ENCODE measurements around the gene MITF.

Gene MITF

DNA sequence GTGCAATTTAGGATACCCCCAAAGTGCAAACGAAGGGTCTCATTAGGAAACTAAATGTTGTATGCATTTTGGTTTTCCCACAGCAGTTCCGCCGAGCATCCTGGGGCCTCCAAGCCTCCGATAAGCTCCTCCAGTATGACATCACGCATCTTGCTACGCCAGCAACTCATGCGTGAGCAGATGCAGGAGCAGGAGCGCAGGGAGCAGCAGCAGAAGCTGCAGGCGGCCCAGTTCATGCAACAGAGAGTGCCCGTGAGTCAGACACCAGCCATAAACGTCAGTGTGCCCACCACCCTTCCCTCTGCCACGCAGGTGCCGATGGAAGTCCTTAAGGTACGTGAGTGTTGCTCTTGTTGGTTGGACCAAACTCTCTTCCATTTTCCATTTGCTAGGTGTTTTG is 139.8 kb downstream of the MITF start:
- no peaks in the 10 kb centered on the region for H3K36me3 ChIP-seq (ENCODE audit: control insufficient read depth, insufficient read depth, low read length)
- no peaks in the 10 kb centered on the region for H3K9me3 ChIP-seq (ENCODE audit: control insufficient read depth, low read length)
- no peak overlapping the region for H3K4me3 ChIP-seq (ENCODE audit: low read length)
- H3K27me3 ChIP-seq (ENCODE audit: control insufficient read depth, insufficient read depth, low read length), result no peaks in the 10 kb centered on the region
- peaks cover 8% of the 10 kb centered on the region for H3K4me1 ChIP-seq (ENCODE audit: control insufficient read depth, insufficient read depth, low read length)
- no peak overlapping the region for H3K9ac ChIP-seq (ENCODE audit: low read length)

DNA sequence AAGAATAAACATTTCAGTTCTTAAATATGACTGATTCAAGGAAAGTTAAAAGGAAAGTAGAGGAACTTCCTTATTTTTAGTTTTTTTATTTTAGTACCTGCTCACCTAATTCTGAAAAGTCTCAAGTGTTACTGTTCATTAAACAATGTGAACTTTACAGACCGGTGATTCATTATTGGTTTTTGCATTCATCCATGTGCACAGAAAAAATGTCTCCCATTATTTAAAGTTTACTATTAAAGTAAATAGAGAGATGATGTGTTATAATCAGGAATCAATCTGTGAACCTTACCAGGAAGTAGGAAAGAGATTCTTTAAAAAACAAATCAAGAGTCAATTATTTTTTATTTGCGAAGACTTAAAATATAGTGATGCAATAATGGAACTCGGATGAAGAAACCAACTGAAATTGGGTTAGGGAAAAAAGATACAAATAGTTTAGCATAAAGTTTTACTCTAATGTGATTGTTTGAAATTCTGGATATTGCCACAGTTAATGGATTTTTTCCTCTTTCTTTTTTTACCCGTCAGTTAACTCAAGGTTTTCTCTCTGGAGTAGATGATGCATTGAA is 140.9 kb downstream of the MITF start:
- Histone ChIP-seq H3K9me3 (ENCODE audit: control insufficient read depth, low read length) (no peaks in the 10 kb centered on the region), H3K4me1 (ENCODE audit: control insufficient read depth, insufficient read depth, low read length) (peaks cover 8% of the 10 kb centered on the region), H3K36me3 (ENCODE audit: control insufficient read depth, insufficient read depth, low read length) (no peaks in the 10 kb centered on the region), H3K27me3 (ENCODE audit: control insufficient read depth, insufficient read depth, low read length) (no peaks in the 10 kb centered on the region), H3K4me3 (ENCODE audit: low read length) (no peak overlapping the region), H3K9ac (ENCODE audit: low read length) (no peak overlapping the region)

DNA sequence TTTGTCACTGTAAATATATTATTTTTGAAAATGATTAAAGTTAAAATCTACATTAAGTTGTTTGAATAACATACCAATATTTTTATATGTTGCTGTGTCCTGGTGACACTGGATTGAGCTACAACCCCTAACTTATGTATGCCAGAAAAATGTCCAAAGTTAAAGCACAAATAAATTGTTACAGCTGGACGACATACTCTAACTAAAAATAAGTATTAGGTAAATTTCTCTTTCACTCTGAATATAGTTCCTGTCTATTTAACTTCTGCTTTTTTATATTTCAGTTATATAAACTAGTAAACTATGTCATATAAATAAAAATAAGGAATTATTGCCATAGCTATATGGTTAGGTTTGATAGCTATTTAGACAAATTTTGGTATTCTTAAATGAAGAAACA is 141.8 kb downstream of the MITF start:
- Histone ChIP-seq H3K27me3 (ENCODE audit: control insufficient read depth, insufficient read depth, low read length) (no peaks in the 10 kb centered on the region), H3K4me3 (ENCODE audit: low read length) (no peak overlapping the region), H3K9me3 (ENCODE audit: control insufficient read depth, low read length) (no peaks in the 10 kb centered on the region), H3K4me1 (ENCODE audit: control insufficient read depth, insufficient read depth, low read length) (peaks cover 8% of the 10 kb centered on the region), H3K9ac (ENCODE audit: low read length) (no peak overlapping the region), H3K36me3 (ENCODE audit: control insufficient read depth, insufficient read depth, low read length) (no peaks in the 10 kb centered on the region)

GRCh38 chr3:69881756-69882428 is 142.6 kb downstream of the MITF start:
- Histone ChIP-seq H3K36me3 (ENCODE audit: control insufficient read depth, insufficient read depth, low read length) (no peaks in the 10 kb centered on the region), H3K27me3 (ENCODE audit: control insufficient read depth, insufficient read depth, low read length) (no peaks in the 10 kb centered on the region), H3K4me3 (ENCODE audit: low read length) (no peak overlapping the region), H3K4me1 (ENCODE audit: control insufficient read depth, insufficient read depth, low read length) (peaks cover 8% of the 10 kb centered on the region), H3K9me3 (ENCODE audit: control insufficient read depth, low read length) (no peaks in the 10 kb centered on the region), H3K9ac (ENCODE audit: low read length) (no peak overlapping the region)

DNA sequence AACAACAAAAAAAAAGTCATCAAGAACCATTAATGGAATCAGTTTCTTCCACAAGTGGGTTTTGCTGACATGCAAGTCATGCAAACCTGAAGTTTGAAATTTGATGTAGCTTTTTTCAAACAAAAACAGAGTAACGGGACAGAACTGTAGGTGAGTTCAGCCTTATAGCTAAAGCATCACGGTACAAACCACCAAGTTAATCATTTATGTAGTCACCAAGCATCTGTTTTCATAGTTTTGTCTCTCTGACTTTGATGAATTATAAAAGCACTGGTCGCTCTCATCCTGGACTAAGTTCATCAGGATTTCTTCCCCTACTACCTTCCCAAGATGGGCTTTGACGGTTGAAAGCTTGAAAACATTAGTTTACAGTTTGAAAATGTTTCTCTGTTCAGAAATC is 143.3 kb downstream of the MITF start:
- no peaks in the 10 kb centered on the region for H3K36me3 ChIP-seq (ENCODE audit: control insufficient read depth, insufficient read depth, low read length)
- no peaks in the 10 kb centered on the region for H3K9me3 ChIP-seq (ENCODE audit: control insufficient read depth, low read length)
- no peaks in the 10 kb centered on the region for H3K27me3 ChIP-seq (ENCODE audit: control insufficient read depth, insufficient read depth, low read length)
- H3K4me1 ChIP-seq (ENCODE audit: control insufficient read depth, insufficient read depth, low read length), result peaks cover 7% of the 10 kb centered on the region
- no peak overlapping the region for H3K4me3 ChIP-seq (ENCODE audit: low read length)
- H3K9ac ChIP-seq (ENCODE audit: low read length), result no peak overlapping the region

DNA sequence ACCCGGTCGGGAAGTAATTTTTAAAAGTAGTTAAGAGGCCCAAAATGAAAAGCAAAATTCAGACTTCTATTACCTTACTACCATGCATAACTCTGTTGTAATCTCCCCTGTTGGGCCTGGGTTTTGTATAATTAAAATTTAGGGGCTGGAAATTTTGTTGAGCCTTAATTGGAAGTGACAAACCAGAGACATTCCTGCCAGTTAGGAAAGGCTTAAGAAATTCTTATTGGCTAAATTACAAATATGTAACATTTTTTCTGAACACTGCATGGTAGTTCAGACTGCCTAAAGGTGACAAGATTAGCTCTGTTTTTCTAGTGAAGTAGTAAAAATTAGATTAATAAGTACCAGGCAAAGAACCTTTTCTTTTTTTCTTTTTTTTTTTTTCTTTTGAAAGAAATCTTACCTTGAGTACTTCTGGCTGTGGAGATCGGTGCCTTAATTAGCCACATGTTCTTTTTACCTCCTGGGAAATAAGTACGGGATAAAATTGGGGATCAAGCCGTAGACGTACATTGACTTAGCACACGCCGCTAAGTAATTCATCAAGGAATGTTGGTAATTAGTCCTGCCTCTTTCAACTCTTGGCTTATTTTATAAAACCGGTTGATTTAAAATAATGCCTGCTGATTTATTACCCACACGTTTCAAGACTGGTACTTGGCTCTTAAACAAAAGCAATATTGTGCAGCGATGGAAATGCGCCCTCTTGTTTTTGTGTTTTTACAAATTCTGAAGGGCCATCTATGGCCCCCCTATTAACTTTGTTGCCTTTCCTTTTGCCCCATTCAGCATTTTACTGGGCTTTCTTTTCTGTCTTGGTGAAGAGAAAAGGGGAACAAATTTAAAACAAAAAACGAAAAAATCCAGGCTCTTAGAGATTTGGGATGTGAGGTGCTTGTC is 149.0 kb downstream of the MITF start:
- Histone ChIP-seq H3K9me3 (ENCODE audit: control insufficient read depth, low read length) (no peaks in the 10 kb centered on the region), H3K9ac (ENCODE audit: low read length) (no peak overlapping the region), H3K4me1 (ENCODE audit: control insufficient read depth, insufficient read depth, low read length) (peaks cover 15% of the 10 kb centered on the region), H3K36me3 (ENCODE audit: control insufficient read depth, insufficient read depth, low read length) (no peaks in the 10 kb centered on the region), H3K4me3 (ENCODE audit: low read length) (no peak overlapping the region), H3K27me3 (ENCODE audit: control insufficient read depth, insufficient read depth, low read length) (no peaks in the 10 kb centered on the region)

DNA sequence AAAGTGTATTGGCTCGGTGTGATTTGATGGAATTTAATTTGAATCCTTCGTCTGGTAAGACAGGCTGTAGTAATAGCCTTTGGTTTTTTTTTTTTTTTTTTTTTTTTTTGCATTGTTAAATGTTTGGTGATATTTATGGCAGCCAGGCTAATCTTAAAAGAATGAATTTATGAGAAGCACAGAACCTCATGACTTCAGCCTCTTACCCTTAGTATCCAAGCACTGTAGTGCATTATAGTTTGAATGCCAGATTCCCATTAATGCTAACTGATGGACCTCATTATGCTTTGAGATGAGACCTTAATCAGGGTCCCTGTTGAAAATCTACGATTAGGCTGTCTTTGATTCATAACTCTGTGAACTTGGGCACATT is 149.7 kb downstream of the MITF start:
- H3K36me3 ChIP-seq (ENCODE audit: control insufficient read depth, insufficient read depth, low read length), result no peaks in the 10 kb centered on the region
- peaks cover 16% of the 10 kb centered on the region for H3K4me1 ChIP-seq (ENCODE audit: control insufficient read depth, insufficient read depth, low read length)
- H3K4me3 ChIP-seq (ENCODE audit: low read length), result no peak overlapping the region
- H3K9ac ChIP-seq (ENCODE audit: low read length), result no peak overlapping the region
- H3K27me3 ChIP-seq (ENCODE audit: control insufficient read depth, insufficient read depth, low read length), result no peaks in the 10 kb centered on the region
- no peaks in the 10 kb centered on the region for H3K9me3 ChIP-seq (ENCODE audit: control insufficient read depth, low read length)

DNA sequence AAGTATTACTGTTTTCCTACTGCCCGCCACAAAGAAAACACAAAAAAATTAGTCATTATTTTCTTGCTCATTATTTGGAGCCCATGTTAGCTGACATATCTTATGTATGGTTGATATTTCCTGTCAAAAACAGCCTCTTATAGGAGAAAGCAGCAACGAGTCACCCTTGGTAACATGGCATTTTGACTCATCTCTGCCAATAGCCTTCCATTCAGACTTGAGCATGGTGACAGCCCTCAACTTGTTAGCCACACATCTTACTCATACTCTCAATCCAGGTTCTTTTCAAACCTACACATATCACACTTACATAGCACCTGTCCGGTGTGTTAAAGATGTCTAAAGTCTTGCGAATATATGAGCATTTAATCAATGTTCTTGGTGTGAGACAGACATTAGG is 150.8 kb downstream of the MITF start:
- Histone ChIP-seq H3K9ac (ENCODE audit: low read length) (no peak overlapping the region), H3K4me1 (ENCODE audit: control insufficient read depth, insufficient read depth, low read length) (peaks cover 16% of the 10 kb centered on the region), H3K4me3 (ENCODE audit: low read length) (no peak overlapping the region), H3K36me3 (ENCODE audit: control insufficient read depth, insufficient read depth, low read length) (no peaks in the 10 kb centered on the region), H3K9me3 (ENCODE audit: control insufficient read depth, low read length) (no peaks in the 10 kb centered on the region), H3K27me3 (ENCODE audit: control insufficient read depth, insufficient read depth, low read length) (no peaks in the 10 kb centered on the region)

DNA sequence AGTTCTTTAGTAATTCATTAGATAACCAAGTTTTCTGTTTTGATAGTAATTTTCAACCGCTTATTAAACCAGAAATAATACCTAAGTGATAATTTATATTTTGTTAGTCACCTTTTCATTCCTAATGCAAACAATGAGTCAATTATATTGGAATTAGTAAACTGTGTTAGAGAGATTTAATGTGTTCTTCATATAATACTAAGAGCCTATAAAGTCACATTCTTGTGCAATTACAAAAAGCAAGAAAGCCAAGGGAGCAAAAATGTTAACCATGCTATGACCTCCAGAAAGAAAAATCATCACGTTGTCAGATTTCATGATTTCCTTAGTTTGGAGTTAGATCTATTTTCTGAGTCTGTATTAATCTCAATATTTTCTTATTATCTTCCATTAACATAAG is 151.4 kb downstream of the MITF start:
- Histone ChIP-seq H3K4me1 (ENCODE audit: control insufficient read depth, insufficient read depth, low read length) (peaks cover 16% of the 10 kb centered on the region), H3K36me3 (ENCODE audit: control insufficient read depth, insufficient read depth, low read length) (no peaks in the 10 kb centered on the region), H3K27me3 (ENCODE audit: control insufficient read depth, insufficient read depth, low read length) (no peaks in the 10 kb centered on the region), H3K9me3 (ENCODE audit: control insufficient read depth, low read length) (no peaks in the 10 kb centered on the region), H3K9ac (ENCODE audit: low read length) (no peak overlapping the region), H3K4me3 (ENCODE audit: low read length) (no peak overlapping the region)

DNA sequence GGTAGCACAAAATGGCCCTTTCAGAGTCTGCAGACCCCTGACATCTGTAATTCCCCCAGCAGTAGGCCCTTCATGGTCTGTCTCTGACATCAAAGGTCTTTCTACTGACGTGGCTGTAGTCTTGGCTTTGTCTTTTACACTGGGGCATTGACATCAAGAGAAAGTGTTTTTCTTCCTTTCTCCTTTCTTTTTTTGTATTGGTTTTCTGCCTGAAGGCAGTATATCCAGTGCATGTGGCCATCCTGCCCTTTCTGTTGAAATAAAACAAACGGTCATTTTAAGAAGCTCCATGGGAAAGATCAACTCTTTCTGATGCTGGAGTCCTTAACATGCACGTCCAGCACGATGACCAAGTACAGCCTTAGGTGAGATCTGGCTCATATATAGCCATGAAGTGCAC is 153.4 kb downstream of the MITF start:
- no peaks in the 10 kb centered on the region for H3K9me3 ChIP-seq (ENCODE audit: control insufficient read depth, low read length)
- peaks cover 16% of the 10 kb centered on the region for H3K4me1 ChIP-seq (ENCODE audit: control insufficient read depth, insufficient read depth, low read length)
- H3K27me3 ChIP-seq (ENCODE audit: control insufficient read depth, insufficient read depth, low read length), result no peaks in the 10 kb centered on the region
- H3K9ac ChIP-seq (ENCODE audit: low read length), result no peak overlapping the region
- no peaks in the 10 kb centered on the region for H3K36me3 ChIP-seq (ENCODE audit: control insufficient read depth, insufficient read depth, low read length)
- H3K4me3 ChIP-seq (ENCODE audit: low read length), result no peak overlapping the region

- Histone ChIP-seq H3K4me3 (ENCODE audit: low read length) (no peak overlapping the region), H3K9ac (ENCODE audit: low read length) (no peak overlapping the region), H3K36me3 (ENCODE audit: control insufficient read depth, insufficient read depth, low read length) (no peaks in the 10 kb centered on the region), H3K4me1 (ENCODE audit: control insufficient read depth, insufficient read depth, low read length) (peaks cover 16% of the 10 kb centered on the region), H3K27me3 (ENCODE audit: control insufficient read depth, insufficient read depth, low read length) (no peaks in the 10 kb centered on the region), H3K9me3 (ENCODE audit: control insufficient read depth, low read length) (no peaks in the 10 kb centered on the region)
Measured at GRCh38 chr3:69893274-69893673, 154.0 kb downstream of the MITF start.

GRCh38 chr3:69896095-69896494 is 156.8 kb downstream of the MITF start:
- Histone ChIP-seq H3K27me3 (ENCODE audit: control insufficient read depth, insufficient read depth, low read length) (no peaks in the 10 kb centered on the region), H3K9me3 (ENCODE audit: control insufficient read depth, low read length) (no peaks in the 10 kb centered on the region), H3K4me1 (ENCODE audit: control insufficient read depth, insufficient read depth, low read length) (peaks cover 8% of the 10 kb centered on the region)

More at GRCh38 chr3:69896095-69896494, 156.8 kb downstream of the MITF start:
- no peak overlapping the region for H3K9ac ChIP-seq (ENCODE audit: low read length)
- H3K4me3 ChIP-seq (ENCODE audit: low read length), result no peak overlapping the region
- H3K36me3 ChIP-seq (ENCODE audit: control insufficient read depth, insufficient read depth, low read length), result no peaks in the 10 kb centered on the region
